NB4 (cell line): ENCODE data around the gene DPP9.

Experiments used
- DNase-seq: peaks from one replicate; pipeline ENCODE4 v3.0.0; 2010; ENCODE audit warnings: low read depth
- H3K4me3 ChIP-seq: one replicate; pipeline ENCODE4 v1.5.1; 2011; ENCODE audit warnings: mild to moderate bottlenecking, low read depth, low read length, moderate library complexity
- CTCF ChIP-seq: IDR thresholded peaks from one replicate; pipeline ENCODE4 v1.5.1; 2012; ENCODE audit warnings: low read depth, low read length
- MYC ChIP-seq: IDR thresholded peaks from 2 replicates; pipeline ENCODE4 v1.6.1; 2011; ENCODE audit warnings: low read depth, low read length
- POLR2A ChIP-seq: IDR thresholded peaks from 2 replicates; pipeline ENCODE4 v1.6.1; 2011; ENCODE audit warnings: mild to moderate bottlenecking; ENCODE audit not compliant: insufficient read length; ENCODE audit errors: extremely low read depth
- TF ChIP-seq, protein P1 (sequence below): IDR thresholded peaks from 2 replicates; pipeline ENCODE4 v1.6.1; 2011; ENCODE audit warnings: low read depth, low read length

The DPP9 gene

GRCh38 chr19:4657262-4657661 is 66.4 kb downstream of the DPP9 start:
- no peak for DNase-seq
- H3K4me3 ChIP-seq = no peak overlapping the region
- TF ChIP-seq, protein P1, sequence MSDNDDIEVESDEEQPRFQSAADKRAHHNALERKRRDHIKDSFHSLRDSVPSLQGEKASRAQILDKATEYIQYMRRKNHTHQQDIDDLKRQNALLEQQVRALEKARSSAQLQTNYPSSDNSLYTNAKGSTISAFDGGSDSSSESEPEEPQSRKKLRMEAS = no peak
- no peak for TF ChIP-seq POLR2A
- TF ChIP-seq MYC = no peak
- TF ChIP-seq CTCF = no peak

DNA sequence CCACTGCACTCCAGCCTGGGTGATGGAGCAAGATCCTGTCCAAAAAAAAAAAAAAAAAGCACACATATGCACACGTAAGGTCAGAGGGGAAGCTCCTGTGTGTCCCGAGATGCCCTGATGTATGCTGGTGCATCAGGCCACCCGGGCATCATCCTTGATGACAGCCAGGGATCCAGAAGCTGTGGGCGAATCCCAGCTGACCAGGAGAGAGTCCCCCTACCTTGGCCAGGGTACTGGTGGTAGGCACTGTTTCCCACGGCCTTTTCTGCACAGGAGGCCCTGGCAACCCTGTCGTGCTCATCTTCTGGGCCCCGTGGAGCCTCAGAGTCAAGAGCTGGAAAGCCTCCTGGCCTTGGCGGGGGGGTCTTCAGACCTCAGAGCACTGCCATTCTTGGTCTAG is 67.5 kb downstream of the DPP9 start:
- no peak for DNase-seq
- no peak overlapping the region for H3K4me3 ChIP-seq
- TF ChIP-seq MYC (no peak), POLR2A (no peak), CTCF (no peak)
- TF ChIP-seq, protein P1 = no peak

- DNase-seq = peak; percentile 72
- TF ChIP-seq MYC (no peak), CTCF (no peak), POLR2A (no peak)
- TF ChIP-seq, protein P1 = no peak
Measured at GRCh38 chr19:4654437-4655361, 68.9 kb downstream of the DPP9 start.

GRCh38 chr19:4653793-4654436 is 69.7 kb downstream of the DPP9 start:
- H3K4me3 ChIP-seq = no peak overlapping the region
- TF ChIP-seq POLR2A (no peak), MYC (no peak)
- TF ChIP-seq, protein P1 = no peak
- no peak for DNase-seq

More at GRCh38 chr19:4654437-4655361, 68.9 kb downstream of the DPP9 start:
- no peak overlapping the region for H3K4me3 ChIP-seq

GRCh38 chr19:4652075-4652474 is 71.6 kb downstream of the DPP9 start:
- no peak for DNase-seq
- TF ChIP-seq, protein P1 = no peak
- H3K4me3 ChIP-seq = no peak overlapping the region

- no peak for DNase-seq
- TF ChIP-seq MYC (no peak), POLR2A (no peak), CTCF (no peak)
- TF ChIP-seq, protein P1 = no peak
- H3K4me3 ChIP-seq = no peak overlapping the region
Measured at GRCh38 chr19:4650159-4650558, 73.5 kb downstream of the DPP9 start.
